Measurements from ENCODE around the gene NHLRC3. TPM values are rescaled to one million over a fixed set of nuclear protein-coding genes. Genes with fewer than 3 reads are reported as not detected.

The NHLRC3 gene
- total RNA-seq (10 to 100 TPM; 23.3 to 60.3 TPM), polyA plus RNA-seq (10 to 100 TPM in 1 of 2 donors, 1 to 10 TPM in 1; 9.0 to 12.9 TPM)
- long read RNA-seq, donor 1, partial matches to known transcripts: 6 of 12 reads
- long read RNA-seq, donor 1, other reads (novel, unspliced or antisense): 0 of 12 reads
- long read RNA-seq, donor 2, partial matches to known transcripts: 0 of 1 reads
- long read RNA-seq, donor 2, other reads (novel, unspliced or antisense): 0 of 1 reads
- long read RNA-seq, donor 3, partial matches to known transcripts: 6 of 8 reads
- long read RNA-seq, donor 3, other reads (novel, unspliced or antisense): 0 of 8 reads
- long read RNA-seq, donor 4, partial matches to known transcripts: 0 of 2 reads
- long read RNA-seq, donor 4, other reads (novel, unspliced or antisense): 0 of 2 reads
- long read RNA-seq, donor 5, partial matches to known transcripts: 0 of 5 reads
- long read RNA-seq, donor 5, other reads (novel, unspliced or antisense): 0 of 5 reads

GRCh38 chr13:39037880-39038568, at the start of gene NHLRC3, which contains the start of gene PROSER1:
TSS of gene NHLRC3 (plus strand) at chr13:39038456. CDS start at chr13:39038640, 184 bp downstream.
TSS of gene PROSER1 (minus strand) at chr13:39038089. CDS start at chr13:39037242, 847 bp downstream.
- peak; percentile 98 to 99 (median 99) for DNase-seq
- peaks cover 0 to 2% (median 0%) of the 10 kb centered on the region in 4 donors for H3K36me3 ChIP-seq (ENCODE audit: control insufficient read depth in 4 of 4, insufficient read depth in 4 of 4, low read length in 4 of 4)
- 0 to 1% methylated on average over 41 of the region's 41 CpGs for WGBS, 2 donors
- peak within 1 kb of the TSS; percentile 68 for H3K4me3 ChIP-seq
- peak; percentile 91 for ATAC-seq (ENCODE audit: insufficient read depth, low FRiP score)
- H3K4me1 ChIP-seq (ENCODE audit: control insufficient read depth in 5 of 5, insufficient read depth in 5 of 5, low read length in 5 of 5): peaks cover 2 to 46% (median 9%) of the 10 kb centered on the region in 5 donors
- H3K9me3 ChIP-seq (ENCODE audit: control insufficient read depth in 4 of 4, insufficient read depth in 3 of 4, low read length in 3 of 4): no peaks in the 10 kb centered on the region
- no peak for TF ChIP-seq CTCF (IDR thresholded peaks at IDR 0.05; ENCODE audit: control extremely low read depth, extremely low read depth)
- peak within 1 kb of the TSS; percentile 81 to 91 for H3K27ac ChIP-seq (ENCODE audit: low read depth in 1 of 2, low read length in 1 of 2)
- H3K27me3 ChIP-seq (ENCODE audit: control insufficient read depth in 3 of 3, insufficient read depth in 3 of 3, low read length in 2 of 3): no peaks in the 10 kb centered on the region
- H3K9ac ChIP-seq (ENCODE audit: insufficient read depth in 1 of 2, low read length in 2 of 2): peak within 1 kb of the TSS; percentile 84 to 89

- DNase-seq: peak in 1 of 3 donors; percentile 4
Measured at GRCh38 chr13:38990693-38991092, 47.6 kb upstream of the NHLRC3 start, which contains the start of gene STOML3. TSS of gene STOML3 (minus strand) at chr13:38990831. CDS start at chr13:38990721, 110 bp downstream.

GRCh38 chr13:38993381-38993780, 44.9 kb upstream of the NHLRC3 start:
- no peaks in the 10 kb centered on the region for H3K9me3 ChIP-seq (ENCODE audit: control insufficient read depth in 4 of 4, insufficient read depth in 3 of 4, low read length in 3 of 4)
- no peak for TF ChIP-seq CTCF (IDR thresholded peaks at IDR 0.05; ENCODE audit: control extremely low read depth, extremely low read depth)
- no peak for ATAC-seq (ENCODE audit: insufficient read depth, low FRiP score)
- WGBS, 2 donors: 58 to 68% methylated on average over 4 of the region's 4 CpGs
- H3K4me1 ChIP-seq (ENCODE audit: control insufficient read depth in 5 of 5, insufficient read depth in 5 of 5, low read length in 5 of 5): no peaks in the 10 kb centered on the region
- H3K4me3 ChIP-seq: no peak overlapping the region
- H3K27ac ChIP-seq (ENCODE audit: low read depth in 1 of 2, low read length in 1 of 2): no peak overlapping the region
- no peaks in the 10 kb centered on the region for H3K27me3 ChIP-seq (ENCODE audit: control insufficient read depth in 3 of 3, insufficient read depth in 3 of 3, low read length in 2 of 3)
- no peaks in the 10 kb centered on the region for H3K36me3 ChIP-seq (ENCODE audit: control insufficient read depth in 4 of 4, insufficient read depth in 4 of 4, low read length in 4 of 4)
- no peak overlapping the region for H3K9ac ChIP-seq (ENCODE audit: insufficient read depth in 1 of 2, low read length in 2 of 2)
- DNase-seq: no peak

More at GRCh38 chr13:38990693-38991092, 47.6 kb upstream of the NHLRC3 start, which contains the start of gene STOML3:
- no peak within 1 kb of the TSS for H3K4me3 ChIP-seq
- ATAC-seq (ENCODE audit: insufficient read depth, low FRiP score): no peak
- no peak within 1 kb of the TSS for H3K9ac ChIP-seq (ENCODE audit: insufficient read depth in 1 of 2, low read length in 2 of 2)
- no peak within 1 kb of the TSS for H3K27ac ChIP-seq (ENCODE audit: low read depth in 1 of 2, low read length in 1 of 2)
- TF ChIP-seq CTCF (IDR thresholded peaks at IDR 0.05; ENCODE audit: control extremely low read depth, extremely low read depth): no peak
- no peaks in the 10 kb centered on the region for H3K36me3 ChIP-seq (ENCODE audit: control insufficient read depth in 4 of 4, insufficient read depth in 4 of 4, low read length in 4 of 4)
- no peaks in the 10 kb centered on the region for H3K27me3 ChIP-seq (ENCODE audit: control insufficient read depth in 3 of 3, insufficient read depth in 3 of 3, low read length in 2 of 3)
- no peaks in the 10 kb centered on the region for H3K9me3 ChIP-seq (ENCODE audit: control insufficient read depth in 4 of 4, insufficient read depth in 3 of 4, low read length in 3 of 4)
- no peaks in the 10 kb centered on the region for H3K4me1 ChIP-seq (ENCODE audit: control insufficient read depth in 5 of 5, insufficient read depth in 5 of 5, low read length in 5 of 5)

All from lung (tissue), 16 donors.